H1 (cell line): ENCODE results near the gene SASS6. TPM values are rescaled to one million over a fixed set of nuclear protein-coding genes. Genes with fewer than 3 reads are reported as not detected.

ENCODE experiments used
- BACH1 ChIP-seq: IDR thresholded peaks from 2 replicates; pipeline ENCODE4 v1.6.1; 2012; ENCODE audit warnings: low read length, improper control_type of control experiment
- CHD7 ChIP-seq: fragments of 300-600 bp; sonication (generic); IDR thresholded peaks from 2 replicates; pipeline ENCODE4 v1.7.1; 2012; ENCODE audit warnings: low read length, moderate library complexity, mild to moderate bottlenecking, inconsistent platforms; ENCODE audit not compliant: insufficient replicate concordance
- E2F6 ChIP-seq: IDR thresholded peaks from 2 replicates; pipeline ENCODE4 v1.6.1; 2012; ENCODE audit warnings: inconsistent platforms
- EGR1 ChIP-seq: IDR thresholded peaks from 2 replicates; pipeline ENCODE4 v1.6.1; 2011; ENCODE audit warnings: low read depth, low read length, borderline replicate concordance
- EP300 ChIP-seq, 2 experiments: IDR thresholded peaks; 1 replicate in 1 of 2; 2 replicates in 1 of 2; pipeline ENCODE4 v1.6.1; 2011 to 2012; ENCODE audit warnings: low read depth in 2 of 2, low read length in 2 of 2, mild to moderate bottlenecking in 2 of 2, borderline replicate concordance in 1 of 2, inconsistent platforms in 1 of 2, moderate library complexity in 1 of 2
- GTF2F1 ChIP-seq: IDR thresholded peaks from 2 replicates; pipeline ENCODE4 v1.6.1; 2012; ENCODE audit warnings: low read depth, low read length, improper control_type of control experiment, borderline replicate concordance
- MAX ChIP-seq: IDR thresholded peaks from 2 replicates; pipeline ENCODE4 v1.6.1; 2012; ENCODE audit warnings: inconsistent platforms
- NANOG ChIP-seq: IDR thresholded peaks from 2 replicates; pipeline ENCODE4 v1.6.1; 2011; ENCODE audit warnings: low read length, low read depth, mild to moderate bottlenecking, inconsistent platforms; ENCODE audit not compliant: insufficient read depth, poor library complexity, severe bottlenecking
- NRF1 ChIP-seq: IDR thresholded peaks from 2 replicates; pipeline ENCODE4 v1.6.1; 2011; ENCODE audit warnings: mild to moderate bottlenecking, low read depth, low read length, improper control_type of control experiment
- TAF1 ChIP-seq: IDR thresholded peaks from 2 replicates; pipeline ENCODE4 v1.6.1; 2011; ENCODE audit warnings: mild to moderate bottlenecking, low read depth, low read length
- TAF7 ChIP-seq: optimal IDR thresholded peaks from 2 replicates; pipeline ENCODE3; 2011; ENCODE audit warnings: low read depth, mild to moderate bottlenecking, inconsistent platforms, low read length, moderate library complexity, borderline replicate concordance
- polyA plus RNA-seq, 7 experiments: library from polyadenylated mRNA; depleted of rRNA in 3 of 7; stranded (reverse) in 5 of 7; unstranded in 2 of 7; fragments of >200 nt in 5 of 7; fragments of 200-250 nt in 2 of 7; gene quantifications; 1 replicate in 5 of 7; 2 replicates in 1 of 7; 4 replicates in 1 of 7; pipeline versions ENCODE4 v1.2.1 to v1.2.3, GENCODE V29; 2011 to 2013; ENCODE audit warnings: missing spikeins in 2 of 7, mixed read lengths in 2 of 7
- total RNA-seq: library from RNA; stranded (reverse); fragmentation: NEBNext Ultra II Directional; extraction: Animal tissue kit (Norgen Biotek cat#: 25700); gene quantifications from 2 replicates; pipeline ENCODE4 v1.2.1, GENCODE V29; 2021

SASS6 gene
- total and polyA plus RNA-seq, 2 of the 8 experiments (the other 6 are each of a cell fraction or from before 2014, with no cell fraction given), result 1.2 to 13.8 TPM

- TF ChIP-seq CHD7 (no peak), GTF2F1 (no peak), EGR1 (no peak), BACH1 (no peak), E2F6 (no peak), EP300 (IDR thresholded peaks at IDR 0.05; ENCODE audit: borderline replicate concordance in 1 of 2, low read depth in 2 of 2, low read length in 2 of 2) (no peak), NANOG (no peak), TAF1 (no peak), MAX (no peak), NRF1 (no peak), TAF7 (no peak)
Observed at GRCh38 chr1:100127226-100127625, 5.5 kb downstream of the SASS6 start (continued).
